Neural crest cell (in vitro differentiated cells): ENCODE measurements around the gene ZFAND3. TPM values are rescaled to one million over a fixed set of nuclear protein-coding genes. Genes with fewer than 3 reads are reported as not detected.

Source experiments
- DNase-seq: peaks from one replicate; pipeline ENCODE4 v3.0.0; 2021; ENCODE audit warnings: low read depth, mixed read lengths, low spot score
- H3K27ac Mint-ChIP-seq: one replicate; pipeline ENCODE4 v1.8.0; 2021; ENCODE audit warnings: mild to moderate bottlenecking, mixed read lengths; ENCODE audit not compliant: unreplicated experiment
- H3K27me3 Mint-ChIP-seq: 2 replicates; pipeline ENCODE4 v1.8.0; 2021; ENCODE audit warnings: low read depth, mild to moderate bottlenecking, mixed read lengths
- H3K36me3 Mint-ChIP-seq: 2 replicates; pipeline ENCODE4 v1.8.0; 2021; ENCODE audit warnings: low read depth, mild to moderate bottlenecking, mixed read lengths
- H3K4me1 Mint-ChIP-seq: 2 replicates; pipeline ENCODE4 v1.8.0; 2021; ENCODE audit warnings: mixed read lengths
- H3K4me3 Mint-ChIP-seq: one replicate; pipeline ENCODE4 v1.8.0; 2021; ENCODE audit warnings: mild to moderate bottlenecking, mixed read lengths
- H3K9me3 Mint-ChIP-seq: 2 replicates; pipeline ENCODE4 v1.8.0; 2021; ENCODE audit warnings: mixed read lengths
- CTCF ChIP-seq: fragments of 200-600 bp; sonication (generic); conservative IDR thresholded peaks from 2 replicates; pipeline ENCODE4 v1.5.0; 2021; ENCODE audit warnings: antibody characterized with exemption, mild to moderate bottlenecking
- total RNA-seq: library from RNA; stranded (reverse); gene quantifications from 2 replicates; pipeline ENCODE4 v1.2.1, GENCODE V29; 2021

The ZFAND3 gene
- total RNA-seq, 1 donor from 2014 or later, result 65.9 TPM

GRCh38 chr6:37977715-37978114 lies 158.2 kb downstream of the ZFAND3 start:
- Mint-ChIP-seq H3K27ac (no peak overlapping the region), H3K36me3 (peaks cover 19% of the 10 kb centered on the region), H3K4me3 (no peak overlapping the region), H3K9me3 (peaks cover 10% of the 10 kb centered on the region), H3K4me1 (peaks cover 33% of the 10 kb centered on the region), H3K27me3 (no peaks in the 10 kb centered on the region)
- no peak for TF ChIP-seq CTCF
- no peak for DNase-seq

- Mint-ChIP-seq H3K4me1 (peaks cover 33% of the 10 kb centered on the region), H3K36me3 (peaks cover 10% of the 10 kb centered on the region), H3K4me3 (no peak overlapping the region), H3K9me3 (peaks cover 8% of the 10 kb centered on the region), H3K27me3 (no peaks in the 10 kb centered on the region), H3K27ac (peak overlapping the region; percentile 60)
- DNase-seq, result no peak
- TF ChIP-seq CTCF, result no peak
These were observed 160.1 kb downstream of the ZFAND3 start for GRCh38 chr6:37979392-37980221.

- Mint-ChIP-seq H3K27me3 (no peaks in the 10 kb centered on the region), H3K27ac (no peak overlapping the region), H3K4me1 (peaks cover 33% of the 10 kb centered on the region), H3K9me3 (peaks cover 8% of the 10 kb centered on the region), H3K4me3 (no peak overlapping the region), H3K36me3 (peaks cover 9% of the 10 kb centered on the region)
- no peak for TF ChIP-seq CTCF
- no peak for DNase-seq
These were observed 160.7 kb downstream of the ZFAND3 start for GRCh38 chr6:37980222-37980595.

- Mint-ChIP-seq H3K27me3 (no peaks in the 10 kb centered on the region), H3K4me1 (peaks cover 33% of the 10 kb centered on the region), H3K4me3 (no peak overlapping the region), H3K9me3 (peaks cover 3% of the 10 kb centered on the region), H3K27ac (no peak overlapping the region), H3K36me3 (peaks cover 3% of the 10 kb centered on the region)
- no peak for TF ChIP-seq CTCF
- no peak for DNase-seq
These were observed 162.1 kb downstream of the ZFAND3 start for GRCh38 chr6:37981626-37982025.

GRCh38 chr6:37982317-37982716 lies 162.8 kb downstream of the ZFAND3 start:
- Mint-ChIP-seq H3K4me3 (no peak overlapping the region), H3K9me3 (peaks cover 3% of the 10 kb centered on the region), H3K27me3 (no peaks in the 10 kb centered on the region), H3K27ac (no peak overlapping the region), H3K36me3 (peaks cover 3% of the 10 kb centered on the region), H3K4me1 (peaks cover 38% of the 10 kb centered on the region)
- DNase-seq, result no peak
- no peak for TF ChIP-seq CTCF
